H1 (cell line): ENCODE data around the gene CACNA1E.

Source experiments
- ATF2 ChIP-seq: IDR thresholded peaks from 2 replicates; pipeline ENCODE4 v1.6.1; 2012; ENCODE audit warnings: low read length, inconsistent platforms
- CTCF ChIP-seq, 3 experiments: IDR thresholded peaks; 1 replicate in 2 of 3; 2 replicates in 1 of 3; pipeline versions ENCODE4 v1.5.1 to v1.6.1; 2011; ENCODE audit warnings: low read length in 3 of 3, mild to moderate bottlenecking in 3 of 3, inconsistent platforms in 2 of 3, low read depth in 1 of 3, moderate library complexity in 1 of 3; ENCODE audit not compliant: insufficient read depth in 1 of 3; ENCODE audit errors: control extremely low read depth in 1 of 3
- EZH2 ChIP-seq: fragments of 200-600 bp; sonication (generic); IDR thresholded peaks from 2 replicates; pipeline ENCODE4 v1.7.1; 2012; ENCODE audit warnings: low read depth, mild to moderate bottlenecking, moderate library complexity, low read length, inconsistent platforms; ENCODE audit not compliant: severe bottlenecking
- GTF2F1 ChIP-seq: IDR thresholded peaks from 2 replicates; pipeline ENCODE4 v1.6.1; 2012; ENCODE audit warnings: low read depth, low read length, improper control_type of control experiment, borderline replicate concordance
- JUND ChIP-seq: IDR thresholded peaks from 2 replicates; pipeline ENCODE4 v1.6.1; 2011; ENCODE audit warnings: mild to moderate bottlenecking, improper control_type of control experiment, low read length
- KDM5A ChIP-seq: fragments of 200-600 bp; IDR thresholded peaks from 2 replicates; pipeline ENCODE4 v1.7.1; 2012; ENCODE audit warnings: mild to moderate bottlenecking, low read length, inconsistent platforms, mixed read lengths
- MAFK ChIP-seq: IDR thresholded peaks from 2 replicates; pipeline ENCODE4 v1.6.1; 2012; ENCODE audit warnings: low read depth, mild to moderate bottlenecking, improper control_type of control experiment, low read length
- MAX ChIP-seq: IDR thresholded peaks from 2 replicates; pipeline ENCODE4 v1.6.1; 2012; ENCODE audit warnings: inconsistent platforms
- POLR2A ChIP-seq, 2 experiments: IDR thresholded peaks; 1 replicate in 1 of 2; 2 replicates in 1 of 2; pipeline ENCODE4 v1.6.1; 2011; ENCODE audit warnings: low read depth in 2 of 2, low read length in 2 of 2, mild to moderate bottlenecking in 2 of 2; ENCODE audit errors: control extremely low read depth in 1 of 2
- RAD21 ChIP-seq, 2 experiments: IDR thresholded peaks in 1 of 2; conservative IDR thresholded peaks in 1 of 2; 2 replicates each; pipeline ENCODE4 v1.6.1; 2011; ENCODE audit warnings: low read depth in 2 of 2, low read length in 2 of 2, improper control_type of control experiment in 1 of 2, inconsistent platforms in 1 of 2, mild to moderate bottlenecking in 1 of 2, moderate library complexity in 1 of 2

- no peak for TF ChIP-seq EZH2
- TF ChIP-seq CTCF (IDR thresholded peaks at IDR 0.05; ENCODE audit: control extremely low read depth in 1 of 3, insufficient read depth in 1 of 3, low read depth in 1 of 3, low read length in 3 of 3), result no peak
- no peak for TF ChIP-seq GTF2F1
- no peak for TF ChIP-seq JUND
- TF ChIP-seq MAFK, result no peak
- no peak for TF ChIP-seq ATF2
- no peak for TF ChIP-seq POLR2A (IDR thresholded peaks at IDR 0.05; ENCODE audit: control extremely low read depth in 1 of 2, low read depth in 2 of 2, low read length in 2 of 2)
- TF ChIP-seq MAX, result no peak
- no peak for TF ChIP-seq KDM5A
- no peak for TF ChIP-seq RAD21 (IDR thresholded peaks at IDR 0.05 in 1 of 2, conservative IDR thresholded peaks at IDR 0.05 in 1 of 2; ENCODE audit: low read depth in 2 of 2, low read length in 2 of 2)
Observed at GRCh38 chr1:181806746-181807145, 323.4 kb downstream of the CACNA1E start.
